AG04449 (cell line): ENCODE data around the gene TMPRSS6.

Source experiments
- CTCF ChIA-PET: fragments of 350-600 bp; formaldehyde crosslinking; extraction: SDS; loops from one replicate; lab custom pipeline; 2021; ENCODE audit warnings: antibody characterized with exemption; lab: Yijun Ruan, JAX
- POLR2A ChIA-PET: fragments of 400-600, 350-600 bp; formaldehyde crosslinking; extraction: SDS; loops from one replicate; lab custom pipeline; 2020; ENCODE audit warnings: antibody characterized with exemption, inconsistent platforms; lab: Yijun Ruan, JAX
- DNase-seq: peaks from one replicate; pipeline ENCODE4 v3.0.0-alpha.2; 2010; ENCODE audit warnings: low read depth, low spot score
- H3K4me3 ChIP-seq: 2 replicates; pipeline ENCODE4 v1.5.1; 2011; ENCODE audit warnings: low read depth, mild to moderate bottlenecking, control low read depth, low read length
- TF ChIP-seq, protein P1 (sequence below): IDR thresholded peaks from one replicate; pipeline ENCODE4 v1.5.1; 2011; ENCODE audit warnings: mild to moderate bottlenecking, moderate library complexity, low read length, control low read depth, inconsistent platforms; ENCODE audit not compliant: insufficient read depth; ENCODE audit errors: missing control alignments

TMPRSS6 gene

GRCh38 chr22:37032535-37033460 is 76.7 kb downstream of the TMPRSS6 start:
- ChIA-PET POLR2A (interaction anchor here (0.6 to 1.5 kb wide), 4 partner anchors 10 to 87 kb away, joined by 3 to 8 read pairs (median 4); partner anchors contain the start of genes MPST and TST), CTCF (interaction anchor here (1.0 to 6.5 kb wide), 7 partner anchors 8 to 177 kb away, joined by 3 to 78 read pairs (median 5); no protein-coding TSS in a partner anchor)
- TF ChIP-seq, protein P1, sequence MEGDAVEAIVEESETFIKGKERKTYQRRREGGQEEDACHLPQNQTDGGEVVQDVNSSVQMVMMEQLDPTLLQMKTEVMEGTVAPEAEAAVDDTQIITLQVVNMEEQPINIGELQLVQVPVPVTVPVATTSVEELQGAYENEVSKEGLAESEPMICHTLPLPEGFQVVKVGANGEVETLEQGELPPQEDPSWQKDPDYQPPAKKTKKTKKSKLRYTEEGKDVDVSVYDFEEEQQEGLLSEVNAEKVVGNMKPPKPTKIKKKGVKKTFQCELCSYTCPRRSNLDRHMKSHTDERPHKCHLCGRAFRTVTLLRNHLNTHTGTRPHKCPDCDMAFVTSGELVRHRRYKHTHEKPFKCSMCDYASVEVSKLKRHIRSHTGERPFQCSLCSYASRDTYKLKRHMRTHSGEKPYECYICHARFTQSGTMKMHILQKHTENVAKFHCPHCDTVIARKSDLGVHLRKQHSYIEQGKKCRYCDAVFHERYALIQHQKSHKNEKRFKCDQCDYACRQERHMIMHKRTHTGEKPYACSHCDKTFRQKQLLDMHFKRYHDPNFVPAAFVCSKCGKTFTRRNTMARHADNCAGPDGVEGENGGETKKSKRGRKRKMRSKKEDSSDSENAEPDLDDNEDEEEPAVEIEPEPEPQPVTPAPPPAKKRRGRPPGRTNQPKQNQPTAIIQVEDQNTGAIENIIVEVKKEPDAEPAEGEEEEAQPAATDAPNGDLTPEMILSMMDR, result no peak
- no peak for DNase-seq
- H3K4me3 ChIP-seq, result no peak overlapping the region

- POLR2A ChIA-PET, result interaction anchor here (0.6 to 1.5 kb wide), 3 partner anchors 9 to 86 kb away, joined by 3 to 8 read pairs (median 4); partner anchors contain the start of genes MPST and TST
- H3K4me3 ChIP-seq, result no peak overlapping the region
- CTCF ChIA-PET, result interaction anchor here (1.0 to 6.5 kb wide), 7 partner anchors 8 to 176 kb away, joined by 3 to 78 read pairs (median 5); no protein-coding TSS in a partner anchor
- DNase-seq, result no peak
- TF ChIP-seq, protein P1, result no peak
Observed at GRCh38 chr22:37032134-37032534, 77.4 kb downstream of the TMPRSS6 start.

DNA sequence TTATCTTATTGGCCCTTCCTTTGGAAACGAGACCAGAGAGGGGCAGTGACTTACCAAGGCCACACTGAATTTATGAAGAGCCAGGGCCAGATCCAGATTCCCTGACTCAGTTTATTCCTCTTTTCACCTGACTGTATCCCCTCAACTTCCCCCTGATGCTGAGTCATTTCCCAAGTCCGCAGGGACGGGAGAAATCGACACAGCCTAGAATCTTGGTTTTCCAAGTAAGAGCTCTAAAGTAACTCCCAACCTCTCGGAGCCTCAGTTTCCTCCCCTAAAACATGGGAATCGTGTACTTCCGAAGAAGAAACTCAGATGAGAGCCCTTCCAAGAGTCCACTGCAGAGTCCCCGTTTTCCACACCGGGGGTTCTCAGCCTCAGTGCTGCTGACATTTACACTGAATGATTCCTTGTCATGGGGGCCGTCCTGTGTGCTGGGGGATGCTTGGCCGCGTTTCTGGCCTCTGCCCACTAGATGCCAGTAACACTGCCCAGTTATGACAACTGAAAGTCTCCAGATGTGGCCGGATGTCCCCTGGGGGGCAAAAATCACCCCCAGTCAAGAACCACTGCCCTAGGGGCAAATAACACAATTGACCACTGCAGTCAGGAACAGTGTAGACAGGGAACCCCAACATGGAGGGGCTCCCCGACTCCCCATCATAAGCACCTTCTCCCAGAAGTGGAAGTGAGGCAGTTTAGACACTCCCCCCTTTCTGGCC is 78.8 kb downstream of the TMPRSS6 start:
- no peak overlapping the region for H3K4me3 ChIP-seq
- CTCF ChIA-PET, result interaction anchor here (0.9 to 6.5 kb wide), 6 partner anchors 9 to 169 kb away, joined by 3 to 78 read pairs (median 3); no protein-coding TSS in a partner anchor
- POLR2A ChIA-PET, result interaction anchor here (1.4 kb wide), 1 partner anchor 12 kb away, joined by 4 read pairs; the partner anchor contains the start of genes MPST and TST
- no peak for DNase-seq
- TF ChIP-seq, protein P1, result peak; percentile 2

GRCh38 chr22:37028692-37029674 is 80.5 kb downstream of the TMPRSS6 start:
- TF ChIP-seq, protein P1, result no peak
- DNase-seq, result no peak
- POLR2A ChIA-PET, result interaction anchor here (1.2 to 1.4 kb wide), 2 partner anchors 10 kb away, joined by 3 to 4 read pairs; partner anchors contain the start of genes MPST and TST
- no peak overlapping the region for H3K4me3 ChIP-seq
- CTCF ChIA-PET, result interaction anchor here (1.0 to 6.5 kb wide), 5 partner anchors 7 to 171 kb away, joined by 3 to 78 read pairs (median 4); no protein-coding TSS in a partner anchor

DNA sequence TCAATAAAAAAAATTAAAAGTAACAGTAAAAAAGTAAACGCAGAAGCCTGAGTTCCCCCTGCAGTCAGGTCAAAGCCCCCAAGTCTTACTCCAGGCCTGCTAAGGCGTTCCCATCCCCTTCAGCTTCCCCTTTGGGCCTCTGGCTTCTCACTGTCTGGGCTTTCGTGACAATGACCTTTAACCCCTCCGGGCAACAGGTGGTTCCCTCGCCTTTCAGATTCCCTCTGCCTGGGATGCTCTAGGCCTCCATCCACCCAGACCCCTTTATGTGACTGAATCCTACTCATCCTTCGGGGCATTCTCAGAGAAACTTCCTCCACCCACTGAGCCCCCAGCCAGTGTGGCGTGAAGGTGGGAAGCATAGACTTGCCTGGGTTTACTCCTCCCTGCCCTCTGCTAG is 82.0 kb downstream of the TMPRSS6 start:
- CTCF ChIA-PET, result interaction anchor here (1.0 kb wide), 1 partner anchor 10 kb away, joined by 3 read pairs; no protein-coding TSS in a partner anchor
- POLR2A ChIA-PET, result no interaction called here
- H3K4me3 ChIP-seq, result no peak overlapping the region

More for the DNA sequence above, 82.0 kb downstream of the TMPRSS6 start:
- TF ChIP-seq, protein P1, result no peak
- DNase-seq, result no peak
